GM19438 (cell line): ENCODE data around the gene HSPB6.

Experiments used
- ATAC-seq: cut with Tn5 transposase; IDR thresholded peaks from one replicate; pipeline ENCODE4 v1.9.1; 2021; ENCODE audit warnings: low read depth; ENCODE audit not compliant: unreplicated experiment

HSPB6 gene

DNA sequence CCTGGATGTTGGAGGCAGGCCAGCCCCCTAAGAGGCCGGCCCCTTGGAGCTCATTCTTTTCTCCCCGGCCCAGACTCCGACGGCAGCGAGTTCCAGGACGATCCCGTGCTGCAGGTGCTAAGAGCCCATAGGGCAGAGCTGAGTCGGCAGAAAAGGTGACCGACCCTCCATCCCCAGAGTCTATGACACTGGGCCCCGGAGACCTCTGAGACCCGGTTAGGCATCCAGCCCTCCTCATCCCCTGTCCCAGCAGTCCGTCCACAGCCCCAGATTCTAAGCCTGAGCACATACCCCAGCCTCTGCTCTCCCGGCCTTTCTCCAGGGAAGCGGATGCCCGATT, 11.2 kb upstream of the HSPB6 start:
- ATAC-seq: no peak

DNA sequence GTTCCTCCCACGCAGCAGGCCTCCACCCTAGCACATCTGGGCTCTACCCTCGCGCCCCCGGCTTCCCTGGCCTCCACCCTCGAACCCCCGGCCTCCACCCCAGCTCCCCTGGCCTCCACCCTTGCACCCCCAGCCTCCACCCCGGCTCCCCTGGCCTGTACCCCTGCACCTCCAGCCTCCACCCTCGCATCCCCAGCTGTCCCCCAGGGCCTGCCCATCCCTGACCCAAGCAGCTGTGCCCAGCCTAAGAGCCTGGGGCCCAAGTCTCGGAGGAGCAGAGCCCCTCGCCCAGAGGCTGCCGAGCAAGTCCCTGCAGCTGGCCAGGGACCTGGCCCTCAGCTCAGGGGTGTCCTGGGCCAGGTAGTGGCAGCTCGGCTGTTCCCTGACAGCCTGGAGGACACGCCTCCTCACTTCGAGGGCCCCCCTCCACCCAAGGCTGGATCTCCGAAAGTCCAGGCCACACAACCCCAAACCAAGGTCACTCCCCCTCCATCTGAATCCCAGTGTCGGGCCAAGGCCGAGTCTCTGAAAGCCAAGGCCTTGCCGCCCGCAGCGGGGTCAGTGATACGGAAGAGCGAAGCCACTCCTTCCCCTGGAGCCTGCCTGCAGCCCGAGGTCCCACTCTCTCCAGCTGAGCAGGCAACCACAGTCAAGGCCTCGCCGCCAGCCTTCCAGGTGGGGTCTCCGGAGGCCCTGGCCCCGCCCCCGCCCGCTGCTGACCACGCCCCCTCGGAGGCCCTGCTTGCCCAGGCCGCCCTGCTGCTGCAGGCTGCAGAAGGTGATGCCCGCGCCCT, 10.7 kb upstream of the HSPB6 start:
- ATAC-seq: no peak

DNA sequence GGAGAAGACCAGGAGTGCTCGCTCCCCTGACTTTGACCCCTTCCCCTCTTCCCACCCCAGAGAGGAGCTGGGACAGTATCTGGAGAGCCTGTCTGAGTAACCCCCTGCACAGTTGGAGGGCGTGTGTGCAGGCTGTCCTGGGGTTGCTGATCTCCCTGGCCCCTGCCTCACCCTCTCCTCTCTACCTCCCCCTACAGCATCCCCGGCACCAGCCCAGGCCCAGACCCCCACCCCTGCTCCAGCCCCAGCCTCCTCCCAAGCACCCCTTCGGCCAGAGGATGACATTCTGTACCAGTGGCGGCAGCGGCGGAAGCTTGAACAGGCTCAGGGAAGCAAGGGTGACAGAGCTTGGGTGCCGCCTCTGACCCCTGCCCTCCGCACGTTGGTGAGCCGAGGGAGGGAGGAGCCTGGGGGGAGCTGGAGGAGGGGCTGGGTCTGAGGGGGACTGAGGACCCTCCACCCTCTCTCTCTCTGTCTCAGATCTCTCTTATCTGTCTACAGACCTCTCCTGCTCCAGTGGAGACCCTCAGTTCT, 9.8 kb upstream of the HSPB6 start:
- ATAC-seq: no peak

DNA sequence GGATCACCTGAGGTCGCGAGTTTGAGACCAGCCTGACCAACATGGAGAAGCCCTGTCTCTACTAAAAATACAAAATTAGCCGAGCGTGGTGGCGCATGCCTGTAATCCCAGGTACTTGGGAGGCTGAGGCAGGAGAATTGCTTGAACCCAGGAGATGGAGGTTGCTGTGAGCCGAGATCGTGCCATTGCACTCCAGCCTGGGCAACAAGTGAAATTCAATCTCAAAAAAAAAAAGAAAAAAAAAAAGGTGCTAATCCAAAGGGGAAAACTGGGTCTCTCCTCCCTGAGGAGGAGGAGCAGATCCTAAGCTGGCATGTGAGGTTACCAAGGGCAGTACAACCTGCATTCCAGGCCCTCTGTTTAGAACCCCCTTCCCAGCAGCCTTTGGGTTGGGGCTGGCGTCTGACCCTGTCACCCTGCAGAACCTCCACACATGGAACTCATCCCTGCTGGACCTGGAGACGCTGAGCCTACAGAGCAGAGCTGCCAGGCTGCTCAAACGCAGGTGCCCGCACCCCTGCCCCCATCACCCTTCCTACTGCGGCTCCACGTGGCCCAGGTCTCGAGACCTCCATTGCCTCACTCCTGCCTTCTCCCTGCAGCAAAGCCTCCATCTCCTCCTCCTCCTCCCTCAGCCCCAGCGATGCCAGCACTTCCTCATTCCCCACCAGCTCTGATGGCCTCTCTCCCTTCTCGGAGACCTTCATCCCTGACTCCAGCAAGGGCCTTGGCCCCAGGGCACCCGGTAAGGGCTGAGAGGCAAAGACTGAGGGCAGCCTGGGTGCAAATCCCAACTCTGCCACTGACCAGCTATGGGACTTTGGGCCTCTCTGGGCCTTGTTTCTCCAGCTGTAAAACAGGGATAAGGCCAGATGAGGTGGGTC, 7.8 kb upstream of the HSPB6 start:
- ATAC-seq: no peak

DNA sequence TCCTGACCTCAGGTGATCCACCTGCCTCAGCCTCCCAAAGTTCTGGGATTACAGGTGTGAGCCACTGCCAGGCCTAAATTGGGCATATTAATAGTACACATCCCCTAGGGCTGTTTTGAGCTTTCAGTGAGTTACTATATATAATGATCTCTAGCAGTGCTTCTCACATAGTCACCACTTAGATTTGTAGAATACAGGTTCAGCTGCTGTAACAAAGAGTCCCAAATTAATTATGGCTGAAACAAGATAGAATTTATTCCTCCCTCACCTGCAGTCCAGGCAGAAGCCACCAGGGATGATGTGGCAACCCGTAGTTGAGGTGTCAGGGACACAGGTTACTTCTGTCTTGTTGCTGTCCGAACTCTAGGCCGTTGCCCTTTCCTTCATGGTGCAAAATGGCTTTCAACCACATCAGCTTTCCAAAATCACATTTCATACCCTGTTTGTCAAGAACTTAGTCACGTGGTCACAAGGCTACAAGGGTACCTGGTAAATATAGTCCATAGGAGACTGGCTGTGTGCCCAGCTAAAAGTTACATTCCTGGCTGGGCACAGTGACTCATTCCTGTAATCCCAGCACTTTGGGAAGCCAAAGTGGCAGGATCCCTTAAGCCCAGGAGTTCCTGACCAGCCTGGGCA, 4.0 kb upstream of the HSPB6 start:
- ATAC-seq: no peak

DNA sequence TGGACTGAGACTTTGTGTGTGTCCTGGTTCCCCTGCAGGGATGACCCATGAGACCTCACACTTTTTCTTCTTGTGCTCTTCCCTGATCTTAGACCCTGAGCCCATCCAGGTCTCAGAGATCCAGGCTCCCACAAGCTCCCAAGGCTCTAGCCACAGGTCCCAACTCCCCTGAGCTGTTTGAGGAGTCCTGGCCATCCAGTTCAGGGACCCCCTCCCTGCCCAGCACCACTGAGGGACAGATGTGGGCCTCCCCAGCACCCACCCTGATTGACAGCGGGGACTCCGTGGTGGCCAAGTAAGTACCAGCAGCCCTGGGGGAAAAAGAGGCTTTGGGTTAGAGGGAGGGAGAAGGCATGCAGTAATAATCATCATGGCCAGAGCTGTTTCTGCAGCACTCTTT, 2.9 kb upstream of the HSPB6 start:
- no peak for ATAC-seq

DNA sequence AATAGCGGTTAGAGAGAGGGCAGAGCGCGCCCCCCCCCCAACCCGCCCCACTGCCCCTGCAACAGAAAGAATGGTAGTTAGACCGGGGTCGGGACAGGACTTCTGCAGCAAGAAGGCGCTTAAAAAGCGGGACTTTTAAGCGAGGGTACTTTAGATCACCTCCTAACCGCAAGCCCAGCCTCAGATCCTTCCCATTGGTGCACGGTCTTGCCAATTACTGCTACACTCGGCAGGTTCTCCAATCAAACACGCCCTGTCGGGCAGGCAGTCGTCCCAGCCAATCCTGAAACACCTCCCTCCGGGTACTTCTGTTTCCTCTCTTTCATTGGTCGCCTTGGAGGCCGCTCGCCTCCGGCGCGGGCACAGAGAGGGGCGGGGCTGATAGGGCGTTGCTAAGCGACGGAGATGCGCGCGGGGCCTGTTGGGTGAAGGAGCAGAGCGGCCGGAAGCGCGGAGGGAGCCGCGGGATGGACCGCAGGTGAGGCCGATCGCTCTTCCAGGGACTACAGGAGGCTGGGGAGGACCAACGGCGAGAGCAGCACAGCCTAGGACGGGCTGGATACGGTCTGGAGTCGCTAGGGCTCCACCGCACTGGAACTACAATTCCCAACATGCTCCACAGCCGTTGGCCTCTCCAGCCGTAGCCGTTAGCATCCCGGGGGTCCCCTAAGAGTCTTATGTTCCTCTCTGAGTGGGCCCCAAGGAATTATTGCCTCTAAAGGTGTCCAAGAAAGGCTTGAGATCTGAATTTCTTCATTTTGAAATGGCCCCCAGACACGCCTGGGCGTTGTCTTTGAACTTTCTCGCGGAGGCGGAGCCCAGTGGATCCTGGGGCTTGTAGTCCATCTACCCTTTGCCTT, 1.1 kb upstream of the HSPB6 start, which contains the start of gene PROSER3:
PROSER3 (plus strand) TSS at position 428 of the 860 bp plus-strand sequence; CDS start at position 468, 40 bp downstream.
- ATAC-seq: peak; percentile 95

DNA sequence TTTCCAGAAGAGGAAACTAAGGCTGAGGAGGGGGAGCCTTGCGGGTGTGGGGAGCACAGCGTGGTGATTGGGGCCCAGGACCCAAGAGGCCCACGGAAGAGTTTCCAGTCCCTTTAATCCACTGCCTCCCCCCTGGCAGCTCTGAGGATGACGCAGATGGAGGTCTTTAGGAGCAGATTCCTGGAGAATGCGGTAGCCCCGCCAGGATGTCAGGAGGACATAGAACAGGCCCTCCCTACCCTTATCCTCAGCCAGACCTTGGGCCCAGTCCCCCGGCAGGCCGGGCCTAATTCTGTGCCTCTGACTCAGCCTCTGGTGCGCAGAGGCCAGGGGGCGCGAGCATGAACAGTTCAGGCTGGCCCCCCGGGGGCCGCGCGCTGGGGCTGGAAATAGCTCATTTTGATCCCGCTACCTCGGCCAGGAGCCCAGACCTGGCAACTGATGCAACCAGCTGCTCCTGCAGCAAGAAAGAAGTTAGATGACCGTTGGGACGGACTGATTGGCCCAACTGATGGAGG, 461 bp upstream of the HSPB6 start:
- peak; percentile 4 for ATAC-seq

DNA sequence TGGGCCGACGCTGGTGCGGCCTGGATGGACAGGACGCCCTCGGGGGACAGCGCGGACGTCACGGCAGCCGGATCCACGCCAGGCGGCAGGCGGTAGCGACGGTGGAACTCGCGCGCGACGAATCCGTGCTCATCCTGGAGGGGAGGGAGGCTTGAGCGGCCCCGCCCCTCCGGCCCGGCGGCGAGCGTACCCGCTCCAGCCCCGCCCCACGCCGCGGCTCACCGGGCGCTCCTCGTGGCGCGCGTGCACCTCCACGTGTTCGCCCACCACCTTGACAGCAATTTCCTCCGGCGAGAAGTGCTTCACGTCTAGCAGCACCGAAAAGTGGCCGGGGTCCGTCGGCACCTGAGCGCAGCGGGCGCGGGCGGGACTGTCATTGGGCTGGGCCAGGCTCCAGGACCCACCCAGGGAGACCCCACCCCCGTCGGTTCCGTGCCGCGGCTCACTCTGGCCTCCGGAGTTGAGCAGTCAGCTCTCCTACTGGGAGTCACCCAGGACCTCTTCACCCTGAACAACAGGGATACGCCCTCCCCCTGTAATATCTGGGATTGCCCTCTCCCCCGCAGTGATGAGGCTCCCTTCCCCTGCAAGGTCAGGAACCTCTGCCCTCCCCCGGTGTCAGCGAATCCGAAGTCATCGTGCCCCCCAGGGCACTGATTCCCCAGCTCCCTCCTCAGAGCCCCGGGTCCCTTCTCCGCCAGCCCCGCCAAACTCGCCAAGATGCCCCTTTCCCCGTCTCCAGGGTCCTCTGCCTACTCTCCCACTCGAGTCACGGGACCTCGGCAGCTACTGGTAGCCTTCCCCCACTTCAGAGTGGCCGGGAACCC, 1.1 kb downstream of the HSPB6 start:
- ATAC-seq: no peak

DNA sequence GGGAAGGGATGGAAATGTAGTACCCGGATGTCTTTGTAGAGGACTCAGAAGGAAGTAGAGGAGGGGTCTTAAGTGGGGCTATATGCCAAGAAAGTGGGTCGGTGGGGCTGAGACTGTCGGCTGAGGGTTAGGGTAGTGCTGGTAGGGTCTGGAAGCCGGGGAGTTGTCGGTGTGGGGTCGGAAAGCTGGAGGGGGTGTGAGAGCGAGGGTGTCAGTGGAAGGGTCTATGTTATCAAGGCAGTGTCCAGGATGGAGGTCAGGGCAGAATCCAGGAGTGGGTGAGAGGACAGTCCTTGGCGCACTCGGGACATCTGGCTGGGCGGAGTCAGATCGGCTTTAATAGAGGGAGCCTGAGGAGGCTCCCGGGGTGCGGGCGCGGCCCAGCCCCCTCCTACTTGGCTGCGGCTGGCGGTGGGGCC, 1.7 kb downstream of the HSPB6 start:
- no peak for ATAC-seq

DNA sequence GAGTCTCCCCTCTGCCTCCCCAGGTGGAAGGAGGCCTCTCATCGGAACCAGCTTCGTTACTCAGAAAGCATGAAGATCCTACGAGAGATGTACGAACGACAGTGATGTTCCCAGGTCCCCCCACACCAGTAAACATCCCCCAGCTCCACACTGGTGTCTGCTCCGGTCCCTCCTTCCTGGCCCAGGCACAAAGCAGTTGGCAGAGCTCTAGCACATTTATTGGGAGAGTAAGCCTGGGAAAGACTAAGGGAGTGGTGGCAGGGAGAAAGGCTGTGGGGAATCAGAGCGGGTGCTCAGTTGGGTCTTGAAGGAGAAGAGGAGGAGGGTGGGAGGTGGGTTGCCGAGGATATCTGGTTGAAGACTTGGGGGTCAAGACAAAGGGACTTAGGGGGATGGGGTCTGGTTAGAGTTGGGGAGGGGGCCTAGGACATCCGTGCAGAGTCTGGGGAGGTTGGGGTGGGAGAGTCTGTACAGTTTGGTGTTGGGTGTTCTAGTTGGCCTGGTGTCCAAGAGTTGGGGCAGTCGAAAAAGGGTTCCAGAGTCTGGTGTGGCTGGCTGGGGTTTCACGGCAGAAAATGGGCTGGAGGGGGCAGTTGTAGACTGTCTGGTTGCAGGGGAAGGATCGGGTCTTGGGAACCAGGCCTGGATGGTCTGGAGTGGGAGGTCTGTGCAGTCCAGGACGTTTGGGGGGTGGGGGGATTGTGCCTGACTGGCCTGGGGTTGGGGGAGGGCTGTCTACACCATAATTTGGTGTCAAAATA, 2.3 kb downstream of the HSPB6 start:
- ATAC-seq: no peak

DNA sequence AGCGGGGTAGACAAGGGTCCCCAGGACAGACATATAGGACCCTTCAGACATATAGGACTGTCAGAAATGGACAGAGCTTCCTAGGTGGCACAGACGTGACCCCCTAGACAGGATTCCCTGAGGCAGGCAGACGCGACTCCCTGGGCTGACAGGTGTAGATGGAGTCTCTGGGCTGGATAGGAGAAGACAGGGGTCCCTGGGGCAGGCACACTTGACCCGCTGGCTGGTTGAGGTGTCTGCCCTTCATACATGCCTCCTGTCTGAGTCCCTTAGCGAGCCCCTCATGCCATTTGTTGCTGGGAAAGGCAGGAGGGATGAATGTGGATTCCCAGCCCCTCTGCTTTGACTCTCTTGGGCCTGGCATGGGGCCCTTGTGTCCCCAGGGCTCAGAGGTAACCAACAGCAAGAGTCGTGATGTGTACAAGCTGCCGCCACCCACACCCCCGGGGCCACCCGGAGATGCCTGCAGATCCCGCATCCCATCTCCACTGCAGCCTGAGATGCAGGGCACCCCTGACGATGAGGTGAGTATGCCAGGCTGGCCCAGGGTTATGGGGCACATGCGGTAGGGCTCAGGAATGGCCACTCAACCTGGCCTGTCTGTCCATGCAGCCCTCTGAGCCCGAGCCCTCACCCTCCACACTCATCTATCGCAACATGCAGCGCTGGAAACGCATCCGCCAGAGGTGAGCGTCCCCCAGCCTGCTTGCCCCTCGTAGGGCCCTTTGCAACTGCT, 3.0 kb downstream of the HSPB6 start:
- ATAC-seq: no peak

DNA sequence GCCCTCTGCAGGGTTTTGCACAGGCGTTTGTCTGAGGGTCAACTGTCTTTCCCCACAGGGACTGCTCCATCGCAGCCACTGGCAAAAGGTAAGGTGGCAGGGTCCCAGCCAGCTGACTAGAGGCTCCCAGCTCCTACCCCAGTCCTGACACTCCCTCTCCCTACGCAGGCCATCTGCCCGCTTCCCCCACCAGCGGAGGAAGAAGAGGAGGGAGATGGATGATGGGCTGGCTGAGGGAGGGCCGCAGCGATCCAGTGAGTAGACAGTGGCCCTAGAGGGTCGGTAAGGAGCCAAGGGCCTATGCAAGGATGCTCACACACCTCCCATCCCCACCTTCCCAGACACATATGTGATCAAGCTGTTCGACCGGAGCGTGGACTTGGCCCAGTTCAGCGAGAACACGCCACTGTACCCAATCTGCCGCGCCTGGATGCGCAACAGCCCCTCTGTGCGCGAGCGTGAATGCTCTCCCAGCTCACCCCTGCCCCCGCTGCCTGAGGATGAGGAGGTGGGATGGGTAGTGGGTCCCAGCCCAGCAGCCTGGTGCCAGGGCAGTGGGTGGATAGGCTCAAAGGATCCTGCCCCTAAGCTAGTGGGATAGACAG, 4.0 kb downstream of the HSPB6 start:
- no peak for ATAC-seq

DNA sequence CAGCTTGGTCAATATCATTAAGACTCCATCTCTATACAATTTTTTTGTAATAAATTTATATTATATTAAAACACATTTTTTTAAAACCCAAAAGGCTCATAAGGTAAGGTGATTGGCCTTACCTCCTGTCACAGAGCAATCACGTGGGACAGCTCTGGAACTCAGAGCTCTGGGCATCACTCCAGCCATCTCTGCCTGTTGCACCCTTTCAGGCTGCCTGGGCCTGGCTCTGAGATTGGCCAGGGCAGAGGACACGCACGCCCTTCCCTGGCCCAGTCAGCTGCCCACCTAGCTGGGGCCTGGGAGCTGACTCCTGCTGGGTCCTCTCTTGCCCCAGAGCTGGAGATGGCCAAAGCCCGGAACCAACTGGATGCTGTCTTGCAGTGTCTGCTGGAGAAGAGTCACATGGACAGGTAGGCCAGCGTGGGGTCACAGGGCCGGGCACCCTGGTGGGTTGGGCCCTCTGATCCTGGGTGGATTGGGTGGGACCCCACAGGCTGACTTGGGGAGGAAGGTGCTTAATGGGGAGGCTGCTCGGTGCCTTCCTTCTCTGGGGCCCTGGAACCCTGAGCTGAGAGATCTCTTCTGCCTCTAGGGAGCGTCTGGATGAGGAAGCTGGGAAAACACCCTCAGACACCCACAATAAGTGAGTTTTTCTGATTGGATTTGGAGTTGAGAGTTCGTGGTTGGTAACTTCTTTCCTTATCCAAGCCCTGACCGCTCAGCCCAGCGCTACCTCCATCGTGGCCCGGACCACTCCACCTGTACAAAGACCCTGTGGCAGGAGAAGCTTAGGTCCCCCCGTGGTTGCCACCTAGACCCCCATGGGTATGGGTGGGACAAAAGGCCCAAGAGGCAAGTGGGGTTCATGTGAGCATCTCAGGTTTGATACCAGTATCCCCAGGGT, 4.7 kb downstream of the HSPB6 start:
- no peak for ATAC-seq

DNA sequence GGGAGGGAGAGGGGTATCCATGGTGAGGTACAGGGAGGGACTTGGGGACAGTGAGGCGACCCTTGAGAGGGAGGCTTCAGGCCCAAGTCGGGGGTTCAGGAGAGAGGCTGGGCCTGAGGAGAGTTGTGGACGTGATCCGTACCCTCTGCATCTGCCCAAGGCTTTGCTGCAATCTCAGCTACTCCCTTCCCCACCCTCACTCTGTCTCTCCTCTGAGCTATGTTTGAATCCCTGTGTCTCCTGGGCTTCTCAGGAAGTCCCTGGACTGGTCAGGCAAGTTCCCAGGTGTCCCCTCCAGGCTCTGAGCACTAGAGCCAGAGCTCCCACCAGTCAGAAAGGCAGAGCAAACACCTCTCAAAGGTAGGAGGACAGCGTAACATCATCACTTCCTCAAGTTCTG, 6.7 kb downstream of the HSPB6 start:
- no peak for ATAC-seq
